Measurements from ENCODE around the gene SUGCT. TPM values are rescaled to one million over a fixed set of nuclear protein-coding genes. Genes with fewer than 3 reads are reported as not detected.

Gene SUGCT
- total and polyA plus RNA-seq, 2 of the 13 experiments (the other 11 are each of a cell fraction or from before 2014, with no cell fraction given) = 10.1 to 22.2 TPM

GRCh38 chr7:40757109-40757508 is 622.3 kb downstream of the SUGCT start (continued):
- TF ChIP-seq, protein P1, sequence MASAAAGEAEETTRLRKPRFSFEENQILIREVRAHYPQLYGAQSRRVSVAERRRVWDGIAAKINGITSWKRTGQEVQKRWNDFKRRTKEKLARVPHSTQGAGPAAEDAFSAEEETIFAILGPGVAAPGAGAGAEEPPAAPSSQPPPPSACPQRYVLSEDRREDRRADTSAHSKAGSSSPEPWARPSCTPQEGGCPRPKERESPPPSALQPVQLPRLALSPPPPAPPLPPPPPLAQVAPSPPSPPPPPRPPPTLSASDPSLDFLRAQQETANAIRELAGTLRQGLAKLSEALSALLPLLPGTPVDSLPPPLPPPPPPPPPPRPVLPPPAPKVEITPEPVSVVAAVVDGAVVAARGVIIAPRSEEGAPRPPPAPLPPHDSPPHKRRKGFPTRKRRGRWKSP (CRISPR knock-in tag; IDR thresholded peaks at IDR 0.05) = no peak
- TF ChIP-seq KLF16 (CRISPR knock-in tag; IDR thresholded peaks at IDR 0.05) = no peak

GRCh38 chr7:40758590-40758989 is 623.8 kb downstream of the SUGCT start:
- CTCF ChIA-PET (ENCODE audit: low intra/inter-chr PET ratio, low total read pairs) = no interaction called here
- no peak overlapping the region for H3K4me2 ChIP-seq (ENCODE audit: low read depth, low read length)
- no peaks in the 10 kb centered on the region for H3K27me3 ChIP-seq (ENCODE audit: control insufficient read depth in 1 of 2, insufficient read depth in 2 of 2, low read length in 2 of 2)
- H3K27ac ChIP-seq (ENCODE audit: extremely low read length, insufficient read depth, low read length) = no peak overlapping the region
- POLR2A ChIA-PET = no interaction called here
- no peak overlapping the region for H2AFZ ChIP-seq (ENCODE audit: low read length)
- intact Hi-C loops (cut with micrococcal nuclease; ENCODE audit: unreplicated experiment) = no loop called here
- ATAC-seq = no peak
- DNase-seq (ENCODE audit: low spot score) = no peak
- no peak for TF ChIP-seq GABPB1 (CRISPR knock-in tag; IDR thresholded peaks at IDR 0.05)
- TF ChIP-seq POLR2G (IDR thresholded peaks at IDR 0.05; ENCODE audit: low read depth, low read length) = no peak
- TF ChIP-seq RXRB (CRISPR knock-in tag; IDR thresholded peaks at IDR 0.05; ENCODE audit: borderline replicate concordance) = no peak
- TF ChIP-seq, protein P2, sequence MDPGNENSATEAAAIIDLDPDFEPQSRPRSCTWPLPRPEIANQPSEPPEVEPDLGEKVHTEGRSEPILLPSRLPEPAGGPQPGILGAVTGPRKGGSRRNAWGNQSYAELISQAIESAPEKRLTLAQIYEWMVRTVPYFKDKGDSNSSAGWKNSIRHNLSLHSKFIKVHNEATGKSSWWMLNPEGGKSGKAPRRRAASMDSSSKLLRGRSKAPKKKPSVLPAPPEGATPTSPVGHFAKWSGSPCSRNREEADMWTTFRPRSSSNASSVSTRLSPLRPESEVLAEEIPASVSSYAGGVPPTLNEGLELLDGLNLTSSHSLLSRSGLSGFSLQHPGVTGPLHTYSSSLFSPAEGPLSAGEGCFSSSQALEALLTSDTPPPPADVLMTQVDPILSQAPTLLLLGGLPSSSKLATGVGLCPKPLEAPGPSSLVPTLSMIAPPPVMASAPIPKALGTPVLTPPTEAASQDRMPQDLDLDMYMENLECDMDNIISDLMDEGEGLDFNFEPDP (CRISPR knock-in tag; conservative IDR thresholded peaks at IDR 0.05) = no peak
- TF ChIP-seq MED8 (CRISPR knock-in tag; IDR thresholded peaks at IDR 0.05; ENCODE audit: insufficient replicate concordance) = no peak
- TF ChIP-seq, protein P3, sequence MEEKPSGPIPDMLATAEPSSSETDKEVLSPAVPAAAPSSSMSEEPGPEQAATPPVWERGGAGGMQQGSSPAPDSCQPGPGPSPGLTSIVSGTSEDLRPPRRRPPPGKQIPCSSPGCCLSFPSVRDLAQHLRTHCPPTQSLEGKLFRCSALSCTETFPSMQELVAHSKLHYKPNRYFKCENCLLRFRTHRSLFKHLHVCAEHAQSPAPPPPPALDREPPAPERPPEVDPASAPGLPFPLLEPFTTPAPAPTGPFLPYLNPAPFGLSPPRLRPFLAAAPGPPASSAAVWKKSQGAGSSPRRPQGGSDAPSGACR (CRISPR knock-in tag; IDR thresholded peaks at IDR 0.05) = no peak
- no peak for TF ChIP-seq ZNF253 (CRISPR knock-in tag; IDR thresholded peaks at IDR 0.05; ENCODE audit: borderline replicate concordance)
- no peak for TF ChIP-seq MAFF (IDR thresholded peaks at IDR 0.05; ENCODE audit: low read depth, low read length)
- TF ChIP-seq IRF2 (CRISPR knock-in tag; IDR thresholded peaks at IDR 0.05) = no peak
- TF ChIP-seq RAD21 (CRISPR knock-in tag; IDR thresholded peaks at IDR 0.05) = no peak
- no peak for TF ChIP-seq ZNF563 (CRISPR knock-in tag; IDR thresholded peaks at IDR 0.05)
- H3K4me1 ChIP-seq (ENCODE audit: insufficient read depth, low read length) = peaks cover 66% of the 10 kb centered on the region
- no peak overlapping the region for H3K9ac ChIP-seq (ENCODE audit: insufficient read depth, low read depth, low read length)
- FAIRE-seq = no peak
- no TSS peak for BruUV-seq (replicated peaks)
- H3K79me2 ChIP-seq (ENCODE audit: insufficient read depth, low read length) = no peaks in the 10 kb centered on the region
- H3K36me3 ChIP-seq (replicated peaks in 1 of 2; ENCODE audit: control insufficient read depth in 1 of 2, insufficient read depth in 2 of 2, low read length in 2 of 2) = no peaks in the 10 kb centered on the region
- H3K9me3 ChIP-seq (ENCODE audit: low read length) = no peaks in the 10 kb centered on the region
- in situ Hi-C loops (cut with HindIII; ENCODE audit: extremely low pct_ligation_motif_present, low pct_unique_long_range_greater_than_20kb) = no loop called here
- H3K4me3 ChIP-seq (replicated peaks in 1 of 3; ENCODE audit: insufficient read depth in 1 of 3, low read depth in 2 of 3, low read length in 3 of 3) = no peak overlapping the region
- 99% methylated on average over 3 of the region's 3 CpGs for WGBS (ENCODE audit: low lambda C conversion rate)
- no peaks in the 10 kb centered on the region for H4K20me1 ChIP-seq (ENCODE audit: insufficient read depth, low read length)
